HG03520 (cell line): ENCODE data around the gene SH2D5.
"Not testable (repeated sequence)": the region's sequence is repeated elsewhere in the genome, so short reads cannot be mapped to it uniquely, and the experiment has no call there.

ENCODE experiments used
- ATAC-seq: cut with Tn5 transposase; IDR thresholded peaks from one replicate; pipeline ENCODE4 v1.9.1; 2021; ENCODE audit warnings: mild to moderate bottlenecking, moderate library complexity; ENCODE audit not compliant: unreplicated experiment

Gene SH2D5

DNA sequence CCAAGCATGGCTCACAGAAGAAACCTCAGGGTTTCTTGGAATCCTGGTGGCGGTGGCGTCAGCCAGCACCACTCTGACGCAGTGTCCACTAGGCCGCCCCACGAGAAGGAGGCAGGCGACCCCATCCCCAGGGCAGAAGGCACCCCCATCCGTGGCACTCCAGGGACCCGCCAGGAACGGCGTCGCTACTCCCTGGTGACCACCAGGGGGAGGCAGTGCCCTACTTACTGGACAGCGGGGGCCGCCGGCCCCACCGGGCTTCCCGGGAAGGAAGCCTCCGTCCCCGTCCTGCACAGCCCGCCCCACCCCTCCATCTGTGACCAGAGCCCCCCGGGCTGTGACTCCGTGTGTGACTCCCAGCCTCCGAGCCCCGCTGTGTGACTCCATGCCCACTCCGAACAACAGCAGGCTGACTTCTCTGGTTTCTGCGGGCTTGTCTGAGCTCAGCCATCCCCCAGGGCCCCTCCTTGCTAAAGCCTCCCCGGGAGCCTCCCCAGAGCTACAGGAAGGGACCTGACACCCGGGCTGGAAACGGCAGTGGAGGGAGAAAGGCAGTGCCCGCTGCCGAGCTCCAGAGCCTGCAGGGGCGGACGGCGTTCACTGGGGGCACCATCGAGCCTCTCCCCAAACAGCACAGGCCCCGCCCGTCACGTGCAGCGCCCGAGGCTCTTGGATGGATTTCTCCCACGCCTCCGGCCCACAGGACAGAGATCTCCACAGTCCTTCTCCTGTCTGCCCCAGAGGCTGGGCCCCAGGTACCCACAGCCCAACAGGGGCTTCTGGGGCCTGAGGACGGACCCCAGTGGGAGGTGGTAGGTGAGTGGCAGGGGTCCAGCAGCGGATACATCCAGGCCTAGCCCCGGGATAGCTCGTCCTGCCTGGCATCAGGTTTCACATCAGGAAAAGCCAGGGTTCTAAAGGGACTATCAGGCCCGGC is 35.8 kb downstream of the SH2D5 start:
- ATAC-seq: no peak

DNA sequence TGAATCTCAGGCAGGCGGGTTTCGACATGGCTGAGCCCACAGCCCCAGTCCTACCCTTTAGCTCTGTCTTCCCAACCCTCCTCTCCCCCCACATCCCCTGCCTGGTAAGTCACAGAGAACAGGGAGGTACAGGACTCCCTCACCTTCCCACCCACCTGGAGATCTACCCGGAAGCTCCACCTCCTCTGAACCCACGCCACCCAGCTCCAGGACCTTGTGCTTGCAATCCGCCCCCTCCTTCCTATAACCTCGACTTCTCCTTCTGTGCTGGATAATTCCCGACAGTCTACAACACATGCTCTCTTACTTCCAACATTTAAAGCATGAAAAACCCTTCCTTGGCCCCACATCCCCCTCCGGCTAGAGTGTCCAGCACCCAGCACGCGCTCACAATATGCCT is 37.0 kb downstream of the SH2D5 start:
- ATAC-seq: no peak

DNA sequence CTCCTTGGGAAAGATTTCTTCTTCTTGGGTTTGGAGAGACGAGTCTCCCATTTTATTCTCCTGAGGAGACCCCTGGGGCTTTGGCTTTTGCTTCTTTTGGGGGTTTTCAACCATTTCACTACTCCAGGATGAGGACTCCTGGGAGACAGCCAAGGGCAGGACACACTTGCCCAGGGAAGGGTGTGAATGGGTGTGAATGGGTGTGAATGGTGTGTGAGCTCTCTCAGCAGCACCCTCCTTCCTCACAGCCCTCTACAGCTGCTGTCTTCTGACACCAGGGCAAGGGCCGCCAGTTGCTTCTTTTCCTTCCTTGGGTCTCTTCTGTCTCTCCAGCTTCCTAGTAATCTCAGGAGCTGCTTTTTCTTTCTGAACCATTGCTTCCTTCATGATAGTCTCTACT is 38.9 kb downstream of the SH2D5 start:
- no peak for ATAC-seq

DNA sequence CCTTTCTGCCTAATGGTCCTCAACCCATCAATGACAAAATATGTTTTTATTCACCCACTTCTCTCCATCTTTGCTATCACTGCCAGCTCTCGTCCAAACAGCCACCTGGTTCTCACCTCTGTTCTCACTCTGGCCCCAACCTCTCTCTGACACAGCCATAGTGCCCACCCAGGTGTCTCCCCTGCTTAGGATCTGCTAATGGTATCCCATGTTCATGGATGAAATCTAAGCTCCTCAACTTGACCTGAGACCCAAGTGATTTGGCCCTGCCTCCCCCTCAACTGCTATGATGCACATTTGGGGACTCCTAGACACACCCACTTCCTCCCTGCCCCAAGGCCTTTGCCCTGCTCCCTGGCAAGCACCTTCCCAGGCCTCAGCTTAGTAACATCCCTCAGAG is 40.6 kb downstream of the SH2D5 start:
- ATAC-seq: no peak

DNA sequence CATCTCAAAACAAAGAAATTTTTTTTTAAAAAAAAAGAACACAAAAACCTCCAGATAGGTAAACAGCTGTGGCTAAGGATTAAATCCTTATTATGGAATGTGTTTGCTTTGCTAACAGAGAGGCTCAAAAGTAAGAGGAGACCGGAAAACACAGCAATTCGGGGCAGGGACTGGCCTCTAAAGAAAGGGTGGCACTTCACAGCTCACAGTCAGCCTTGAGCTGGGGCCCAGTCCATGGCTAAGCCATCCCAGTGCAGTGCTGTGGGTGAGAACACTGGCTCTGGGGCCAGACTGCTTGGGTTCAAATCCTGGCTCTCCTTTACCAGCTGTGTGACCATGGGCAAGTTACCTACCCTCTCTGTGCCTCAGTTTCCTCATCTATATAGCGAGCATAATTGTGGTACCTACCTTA is 42.9 kb downstream of the SH2D5 start:
- no peak for ATAC-seq

- no peak for ATAC-seq
Observed at GRCh38 chr1:20686883-20687725, 45.4 kb downstream of the SH2D5 start.

- no peak for ATAC-seq
Observed at GRCh38 chr1:20685741-20686140, 46.8 kb downstream of the SH2D5 start.

DNA sequence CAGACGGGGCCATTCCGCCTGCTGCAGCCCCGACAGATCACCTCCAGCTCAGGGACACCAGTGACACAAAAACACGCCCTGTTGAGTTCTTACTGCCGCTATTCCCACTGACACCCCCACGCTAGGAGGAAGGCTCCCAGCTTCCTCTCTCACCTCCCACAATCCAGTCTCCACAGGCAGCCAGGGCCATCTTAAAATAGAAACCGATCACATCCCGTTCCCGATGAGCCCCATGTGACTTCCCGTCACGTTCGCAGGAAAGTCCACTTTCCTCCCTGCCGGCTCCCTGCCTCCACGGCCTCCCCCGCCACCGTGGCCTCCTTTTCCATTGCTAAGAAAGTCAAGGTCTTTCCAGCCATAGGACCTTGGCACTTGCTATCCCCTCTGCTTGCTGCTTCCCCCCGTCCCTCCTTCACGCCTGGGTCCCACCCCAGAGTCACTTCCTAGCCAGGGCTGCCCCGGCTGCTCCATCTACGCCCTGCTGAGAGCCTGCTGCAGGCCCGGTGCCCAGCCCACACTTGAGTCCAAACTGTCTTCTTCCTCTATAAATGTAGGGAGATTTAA is 47.3 kb downstream of the SH2D5 start:
- ATAC-seq: no peak

DNA sequence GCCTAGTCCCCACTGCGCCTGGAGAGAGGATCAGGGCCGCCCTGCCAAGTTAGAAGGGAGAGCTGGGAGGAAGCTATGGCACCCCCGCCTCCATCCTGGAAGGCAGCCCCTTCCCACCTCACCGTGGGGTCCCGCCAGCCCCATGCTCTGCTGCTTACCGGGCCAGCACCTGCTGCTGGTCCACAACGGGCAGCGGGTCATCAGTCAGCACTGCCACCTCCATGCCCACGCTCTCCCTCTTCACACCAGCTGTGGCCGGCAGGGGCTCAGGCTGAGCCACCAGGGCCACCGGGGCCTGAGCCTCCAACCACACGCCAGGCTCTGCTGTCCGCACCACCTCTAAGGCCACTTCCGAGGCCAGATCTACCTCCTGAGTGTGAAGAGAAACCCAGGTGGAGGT is 47.9 kb downstream of the SH2D5 start:
- ATAC-seq: no peak

DNA sequence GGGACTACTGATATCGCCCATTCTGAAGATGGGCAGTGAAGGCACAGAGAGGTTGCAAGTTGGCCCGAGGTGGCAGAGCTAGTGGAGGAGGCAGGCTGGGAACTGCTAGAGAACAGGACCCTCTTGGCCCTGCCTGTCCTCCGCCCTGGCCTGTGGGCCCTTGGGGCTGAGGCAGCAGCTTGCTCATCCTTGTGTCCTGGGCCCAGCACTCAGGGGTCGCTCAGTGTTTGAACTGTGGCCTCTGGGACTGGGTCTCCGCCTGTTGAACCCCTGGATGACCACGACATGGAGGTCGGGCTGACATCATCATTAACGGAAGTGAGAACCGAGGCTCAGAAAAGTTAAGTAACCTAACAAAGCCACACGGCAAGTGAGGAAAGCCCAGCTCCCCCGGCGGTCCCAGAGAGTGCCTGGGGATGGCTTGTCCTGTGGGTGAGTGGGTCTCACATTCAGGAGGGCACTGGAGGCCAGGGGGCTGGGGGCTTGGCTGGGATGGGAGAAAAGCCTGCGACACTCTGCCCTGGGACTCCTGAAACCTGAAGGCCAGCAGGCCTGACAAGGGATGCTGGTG is 48.4 kb downstream of the SH2D5 start:
- ATAC-seq: no peak

- no peak for ATAC-seq
Observed at GRCh38 chr1:20683614-20684013, 48.9 kb downstream of the SH2D5 start.

GRCh38 chr1:20682571-20683236 is 49.8 kb downstream of the SH2D5 start:
- no peak for ATAC-seq

DNA sequence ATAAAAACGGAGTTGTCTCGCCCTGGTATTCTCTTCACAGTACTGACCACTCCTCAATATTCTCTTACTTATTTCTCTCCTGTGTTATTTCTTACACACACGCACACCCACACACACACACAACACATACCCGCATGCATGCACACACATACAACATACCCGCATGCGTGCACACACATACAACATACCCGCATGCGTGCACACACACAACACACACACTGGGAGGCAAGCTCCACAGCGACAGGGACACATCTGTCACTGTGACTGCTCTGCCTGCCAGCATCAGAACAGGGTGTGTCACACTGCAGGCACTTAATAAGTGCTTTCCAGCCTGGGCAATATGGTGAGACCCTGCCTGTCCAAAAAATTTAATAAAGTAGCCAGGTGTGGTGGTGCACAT is 50.5 kb downstream of the SH2D5 start:
- no peak for ATAC-seq

DNA sequence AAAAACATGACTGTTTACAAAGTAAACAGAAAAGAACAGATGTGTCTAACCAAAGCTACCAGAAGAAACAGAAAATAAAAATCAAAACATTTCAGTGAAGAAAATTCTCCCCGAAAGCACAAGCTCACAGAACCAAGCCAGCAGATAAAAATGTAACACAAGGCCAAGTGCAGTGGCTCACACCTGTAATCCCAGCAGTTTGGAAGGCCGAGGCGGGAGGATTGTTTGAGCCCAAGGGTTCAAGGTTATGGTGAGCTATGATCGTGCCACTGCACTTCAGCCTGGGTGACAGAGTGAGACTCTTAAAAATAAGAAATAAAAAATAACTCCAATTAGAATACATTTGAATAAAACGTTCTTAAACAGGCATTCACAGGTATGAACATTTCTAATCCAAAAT is 52.2 kb downstream of the SH2D5 start:
- ATAC-seq: no peak

DNA sequence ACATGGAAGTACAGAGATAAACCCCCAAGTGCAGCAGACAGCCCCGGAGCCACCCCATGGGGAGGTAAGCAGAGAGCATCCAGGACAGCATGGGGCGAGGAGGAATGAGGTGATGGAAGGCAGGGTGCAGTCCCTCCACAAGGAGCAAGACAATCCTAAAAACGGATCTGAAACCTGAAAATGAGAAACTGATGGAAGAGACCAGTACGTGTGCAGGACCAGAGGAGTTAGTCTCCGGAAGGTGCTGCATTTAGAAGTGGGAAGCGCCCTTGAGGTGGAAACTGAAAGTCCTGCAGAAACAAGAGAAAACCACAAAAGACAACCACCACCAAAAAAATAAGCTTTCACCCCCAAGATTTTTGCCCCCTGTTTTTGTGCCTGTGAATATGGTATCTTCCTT is 53.9 kb downstream of the SH2D5 start:
- ATAC-seq: no peak

DNA sequence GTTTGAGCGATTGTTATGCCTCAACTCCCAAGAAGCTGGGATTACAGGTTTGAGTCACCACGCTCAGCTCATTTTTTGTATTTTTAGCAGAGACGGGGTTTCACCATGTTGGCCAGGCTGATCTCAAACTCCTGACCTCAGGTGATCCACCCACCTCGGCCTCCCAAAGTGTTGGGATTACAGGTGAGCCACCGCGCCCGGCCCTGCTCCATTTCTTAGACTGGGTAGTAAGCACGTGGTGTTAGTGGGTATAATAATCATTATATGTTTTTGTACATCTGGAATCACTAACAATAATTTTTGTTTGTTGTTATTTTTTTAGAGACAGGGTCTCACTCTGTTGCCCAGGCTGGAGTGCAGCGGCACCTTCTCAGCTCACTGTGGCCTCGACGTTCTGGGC is 58.9 kb downstream of the SH2D5 start:
- not testable (repeated sequence) for ATAC-seq

DNA sequence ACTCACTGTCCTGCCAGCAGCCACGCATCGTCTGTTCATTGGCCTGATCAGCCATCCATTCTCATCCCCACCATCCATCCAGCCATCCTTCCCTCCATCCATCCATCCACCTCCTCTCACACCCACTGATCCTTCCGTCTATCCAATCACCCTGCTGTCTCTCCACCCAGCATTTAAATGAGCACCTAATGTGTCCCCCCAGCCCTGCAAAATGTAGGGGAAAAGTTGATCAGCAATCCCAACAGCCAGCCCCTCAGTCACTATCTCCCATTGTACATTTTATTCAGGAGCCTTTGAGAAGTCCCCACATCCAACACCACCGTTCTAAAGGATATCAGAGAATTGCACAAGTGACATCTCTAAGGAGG is 60.3 kb downstream of the SH2D5 start:
- ATAC-seq: no peak

DNA sequence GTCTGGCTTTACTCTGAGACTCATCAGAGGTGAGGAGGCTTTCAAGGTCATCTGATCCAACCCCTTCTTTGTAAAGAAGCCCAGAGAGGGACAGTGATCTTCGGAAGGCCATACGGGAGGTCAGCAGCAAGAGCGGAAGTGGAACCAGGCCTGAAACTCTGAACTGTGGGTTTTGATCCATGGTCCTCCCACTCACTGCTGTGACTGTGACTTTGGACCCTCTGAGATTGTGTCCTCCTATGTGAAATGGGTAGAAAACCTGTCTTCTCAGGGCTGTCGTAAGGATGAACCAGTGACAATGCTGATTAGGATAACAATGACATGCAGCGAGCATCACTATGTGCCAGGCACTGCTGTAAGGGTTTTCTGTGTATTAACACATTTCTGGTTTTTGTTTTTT is 61.6 kb downstream of the SH2D5 start:
- no peak for ATAC-seq
